Neural cell (in vitro differentiated cells): Measurements from ENCODE around the gene MYO1H.

Experiments
- CTCF ChIP-seq: fragments of 450-650 bp; IDR thresholded peaks from 2 replicates; pipeline ENCODE4 v1.5.1; 2014; ENCODE audit warnings: antibody characterized with exemption, mild to moderate bottlenecking, moderate library complexity; ENCODE audit not compliant: poor library complexity, severe bottlenecking
- EP300 ChIP-seq: fragments of 450-650 bp; conservative IDR thresholded peaks from 2 replicates; pipeline ENCODE4 v1.6.1; 2014; ENCODE audit warnings: antibody characterized with exemption, mild to moderate bottlenecking, moderate library complexity; ENCODE audit not compliant: poor library complexity, severe bottlenecking
- RAD21 ChIP-seq: fragments of 450-650 bp; conservative IDR thresholded peaks from 2 replicates; pipeline ENCODE4 v1.6.1; 2014; ENCODE audit warnings: antibody characterized with exemption, mild to moderate bottlenecking, moderate library complexity
- SMC3 ChIP-seq: fragments of 450-650 bp; conservative IDR thresholded peaks from 2 replicates; pipeline ENCODE4 v1.6.1; 2014; ENCODE audit warnings: antibody characterized with exemption, mild to moderate bottlenecking, moderate library complexity; ENCODE audit not compliant: poor library complexity

GRCh38 chr12:109383240-109383639, 35.5 kb downstream of the MYO1H start:
- TF ChIP-seq EP300: no peak
- no peak for TF ChIP-seq RAD21
- no peak for TF ChIP-seq CTCF
- TF ChIP-seq SMC3: no peak
